ENCODE data around the gene ATR.
"Not testable (repeated sequence)": the region's sequence is repeated elsewhere in the genome, so short reads cannot be mapped to it uniquely, and the experiment has no call there.

The ATR gene

DNA sequence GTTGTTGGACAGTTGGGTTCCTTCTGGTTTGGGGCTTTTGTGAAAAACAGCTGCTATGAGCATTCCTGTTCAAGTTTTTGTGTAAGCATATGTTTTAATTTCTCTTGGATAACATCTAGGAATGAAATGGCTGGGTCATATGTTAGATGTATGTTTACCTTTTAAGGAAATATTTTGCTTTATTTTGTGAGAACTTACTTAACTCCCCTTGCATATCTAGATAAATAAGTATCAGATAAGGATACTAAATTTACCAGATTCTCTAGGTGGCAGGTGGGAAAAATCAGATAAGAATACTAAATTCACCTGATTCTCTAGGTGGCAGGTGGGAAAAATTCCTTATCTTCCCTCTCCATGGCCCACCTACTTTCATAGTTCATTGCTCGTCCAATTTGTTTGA, 16.6 kb upstream of the ATR start:
- no peak for DNase-seq (ENCODE audit: low spot score)

DNA sequence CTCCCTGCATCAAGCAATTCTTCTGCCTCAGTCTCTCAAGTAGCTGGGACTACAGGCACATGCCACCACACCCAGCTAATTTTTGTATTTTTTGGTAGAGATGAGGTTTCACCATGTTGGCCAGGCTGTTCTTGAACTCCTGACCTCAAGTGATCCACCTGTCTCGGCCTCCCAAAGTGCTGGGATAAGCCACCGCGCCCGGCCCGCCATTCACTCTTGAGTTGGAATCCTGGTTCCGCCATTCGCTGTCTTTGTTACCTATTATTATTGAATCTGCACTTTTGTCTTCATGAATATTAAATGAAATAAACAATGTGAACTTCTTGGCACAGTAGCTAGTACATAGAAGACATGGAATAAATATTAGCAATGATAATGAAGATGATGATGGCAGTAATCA, 13.7 kb upstream of the ATR start:
- DNase-seq (ENCODE audit: low spot score), result not testable (repeated sequence)

DNA sequence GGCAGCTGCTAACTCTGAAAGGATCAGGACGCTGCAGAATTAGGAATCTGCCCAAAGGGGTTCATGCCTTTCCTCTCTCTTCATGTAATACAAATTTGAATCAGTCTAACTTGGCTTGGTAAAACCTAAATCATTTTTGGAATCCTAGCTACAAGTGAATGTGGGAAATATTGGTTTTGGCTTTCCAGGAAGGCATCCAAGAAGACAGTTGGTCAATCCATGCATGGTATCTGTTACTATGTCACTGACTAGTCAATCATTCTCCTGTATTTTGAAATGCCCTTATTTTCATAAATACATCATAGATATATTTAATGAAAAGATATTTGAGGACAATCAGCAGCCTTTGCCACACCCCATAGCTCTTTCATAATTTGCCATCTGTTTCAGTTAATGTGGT, 10.2 kb upstream of the ATR start:
- DNase-seq (ENCODE audit: low spot score), result no peak

DNA sequence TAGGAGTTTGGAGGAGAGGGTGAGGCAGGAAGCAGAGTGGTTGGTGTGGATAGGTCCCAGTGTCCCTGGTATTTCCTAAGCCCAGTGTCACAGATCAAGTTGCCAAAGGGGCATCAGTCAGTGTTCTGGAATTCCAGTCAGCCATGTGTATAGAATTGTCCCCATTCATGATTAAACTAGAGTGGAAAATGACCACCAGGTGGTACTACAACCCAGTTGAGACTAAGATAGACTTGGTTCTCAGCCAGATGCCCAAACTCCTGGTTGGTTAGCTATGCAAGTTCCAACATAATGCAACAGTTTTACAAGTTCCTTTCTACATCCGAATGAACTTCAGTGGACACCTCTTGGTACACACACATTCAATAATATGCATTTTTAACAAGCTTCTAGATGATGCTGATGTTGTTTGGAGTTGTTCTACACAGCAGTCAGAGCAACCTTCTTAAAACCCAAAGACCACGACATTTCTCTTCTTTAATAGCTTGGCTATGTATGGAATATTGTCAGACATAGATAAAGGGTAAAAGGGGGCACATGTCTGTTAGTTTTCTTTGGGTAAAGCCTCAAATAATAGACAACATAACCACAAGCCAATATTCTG, 8.4 kb upstream of the ATR start:
- peak; percentile 68 for DNase-seq (ENCODE audit: low spot score)

DNA sequence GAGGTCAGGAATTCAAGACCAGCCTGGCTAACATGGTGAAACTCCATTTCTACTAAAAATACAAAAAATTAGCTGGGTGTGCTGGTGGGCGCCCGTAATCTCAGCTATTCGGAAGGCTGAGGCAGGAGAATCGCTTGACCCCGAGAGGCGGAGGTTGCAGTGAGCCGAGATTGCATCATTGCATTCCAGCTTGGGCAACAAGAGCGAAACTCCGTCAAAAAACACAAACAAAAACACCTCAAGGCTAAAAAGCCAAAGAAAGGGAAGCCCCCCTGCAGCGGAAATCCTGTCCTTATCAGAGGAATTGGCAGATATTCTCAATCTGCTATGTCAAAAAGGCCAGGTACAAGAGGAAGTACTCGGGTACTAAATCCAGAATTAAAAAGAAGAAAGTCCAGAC, 2.5 kb upstream of the ATR start:
- DNase-seq (ENCODE audit: low spot score), result not testable (repeated sequence)

DNA sequence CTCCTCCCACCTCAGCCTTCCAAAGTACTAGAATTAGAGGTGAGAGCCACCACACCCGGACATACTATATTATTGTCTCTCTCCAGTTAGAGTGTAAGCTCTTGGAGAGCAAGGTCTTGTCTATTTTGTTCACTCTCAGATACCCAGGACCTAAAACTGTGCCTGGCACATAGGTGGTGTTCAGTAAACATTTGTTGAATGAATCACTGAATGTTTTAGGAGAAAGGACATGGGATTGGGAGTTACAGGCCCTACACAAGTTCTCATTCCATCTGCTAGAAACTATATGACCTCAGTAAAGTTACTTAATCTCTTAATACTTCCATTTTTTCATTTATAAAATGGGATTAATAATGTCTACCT, 1.5 kb upstream of the ATR start:
- no peak for DNase-seq (ENCODE audit: low spot score)

DNA sequence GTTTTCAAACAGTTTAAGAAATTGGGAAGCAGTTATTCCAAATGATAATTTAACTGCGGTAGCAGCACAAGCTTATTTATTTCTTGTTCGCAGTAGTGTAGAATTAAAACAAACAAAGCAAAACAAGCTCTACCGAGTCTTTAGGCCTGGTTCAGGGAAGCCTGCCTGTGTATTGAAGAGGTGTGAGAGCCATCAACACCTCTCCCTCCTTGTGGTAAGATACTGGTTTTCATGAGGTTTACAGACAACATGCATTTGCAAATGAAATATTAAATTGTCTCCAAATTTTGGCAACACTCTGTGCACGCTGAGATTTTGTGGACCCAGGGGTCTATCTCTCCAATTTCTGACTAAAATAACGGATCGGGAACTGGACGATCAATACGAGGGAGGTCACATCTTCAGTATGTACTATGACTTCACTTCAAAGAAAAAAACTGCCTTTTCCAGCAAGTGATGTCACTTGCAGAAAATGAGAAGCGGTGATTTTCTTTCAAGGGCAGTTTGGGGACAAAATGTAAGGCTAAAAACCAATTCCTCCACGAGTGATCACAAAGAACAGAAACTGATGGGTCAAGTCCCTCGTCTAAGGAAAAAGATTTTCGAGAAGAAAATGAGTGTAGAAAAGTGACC, 721 bp downstream of the ATR start:
- DNase-seq (ENCODE audit: low spot score), result peak; percentile 35

DNA sequence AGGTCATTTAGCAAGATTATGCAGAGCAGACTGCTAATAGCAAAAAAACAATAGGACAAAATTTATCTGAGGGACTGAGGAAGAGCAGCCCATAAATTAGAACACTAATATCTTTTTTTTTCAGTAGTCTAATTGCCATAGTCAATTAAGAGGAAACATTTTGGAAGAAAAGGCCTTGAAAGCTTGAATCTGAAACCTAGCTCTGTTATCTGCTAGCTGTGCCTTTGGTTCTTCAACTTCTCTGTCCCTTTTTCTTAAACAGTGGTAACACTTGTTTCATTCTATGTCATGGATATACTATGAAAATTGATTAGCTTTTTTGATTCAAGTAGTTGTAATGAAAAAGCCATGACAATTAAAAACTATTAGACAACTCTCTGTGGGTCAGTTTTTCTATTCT, 1.7 kb downstream of the ATR start:
- no peak for DNase-seq (ENCODE audit: low spot score)

DNA sequence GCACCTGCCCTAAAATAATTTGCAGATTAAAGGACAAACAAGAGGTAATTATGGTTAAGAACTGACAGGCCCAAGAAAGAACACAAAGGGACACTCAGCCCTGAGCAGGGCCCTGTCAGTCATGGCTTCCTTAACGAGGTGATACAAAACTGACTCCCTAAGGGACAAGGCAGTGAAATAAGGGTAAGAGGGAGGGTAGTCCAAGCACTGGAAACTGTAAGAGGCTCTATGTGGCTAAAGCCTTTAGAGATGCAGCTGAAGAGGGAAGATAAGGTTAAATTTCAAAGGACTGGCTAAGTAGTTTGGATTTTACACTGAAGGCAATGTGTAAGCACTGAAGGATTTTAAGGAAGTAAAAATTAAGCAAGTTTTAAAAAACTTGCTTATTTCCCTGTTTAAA, 3.9 kb downstream of the ATR start:
- DNase-seq (ENCODE audit: low spot score), result no peak

DNA sequence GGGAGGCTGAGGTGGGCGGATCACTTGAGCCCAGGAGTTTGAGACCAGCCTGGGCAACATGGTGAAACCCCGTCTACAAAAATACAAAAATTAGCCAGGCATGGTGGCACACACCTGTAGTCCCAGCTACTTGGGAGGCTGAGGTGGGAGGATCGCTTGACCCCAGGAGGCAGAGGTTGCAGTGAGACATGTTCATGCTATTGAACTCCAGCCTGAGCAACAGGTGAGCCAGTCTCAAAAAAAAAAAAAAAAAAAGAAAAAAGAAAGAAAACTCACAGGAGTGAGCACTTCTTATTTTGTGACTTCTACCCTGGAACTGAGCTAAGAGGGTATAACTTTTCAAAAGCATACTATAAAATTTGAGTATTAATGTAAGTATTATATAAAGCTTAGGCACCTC, 4.3 kb downstream of the ATR start:
- not testable (repeated sequence) for DNase-seq (ENCODE audit: low spot score)

DNA sequence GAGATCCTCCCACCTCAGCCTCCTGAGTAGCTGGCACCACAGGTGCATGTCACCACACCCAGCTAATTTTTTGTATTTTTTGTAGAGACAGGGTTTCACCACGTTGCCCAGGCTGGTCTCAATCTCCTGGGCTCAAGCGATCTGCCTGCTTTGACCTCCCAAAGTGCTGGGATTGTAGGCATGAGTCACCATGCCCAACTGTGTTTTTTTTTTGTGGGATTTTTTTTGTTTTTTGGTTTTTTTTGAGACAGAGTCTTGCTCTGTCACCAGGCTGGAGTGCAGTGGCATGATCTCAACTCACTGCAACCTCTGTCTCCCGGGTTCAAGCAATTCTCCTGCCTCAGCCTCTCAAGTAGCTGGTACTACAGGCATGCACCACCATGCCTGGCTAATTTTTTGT, 9.1 kb downstream of the ATR start:
- not testable (repeated sequence) for DNase-seq (ENCODE audit: low spot score)

DNA sequence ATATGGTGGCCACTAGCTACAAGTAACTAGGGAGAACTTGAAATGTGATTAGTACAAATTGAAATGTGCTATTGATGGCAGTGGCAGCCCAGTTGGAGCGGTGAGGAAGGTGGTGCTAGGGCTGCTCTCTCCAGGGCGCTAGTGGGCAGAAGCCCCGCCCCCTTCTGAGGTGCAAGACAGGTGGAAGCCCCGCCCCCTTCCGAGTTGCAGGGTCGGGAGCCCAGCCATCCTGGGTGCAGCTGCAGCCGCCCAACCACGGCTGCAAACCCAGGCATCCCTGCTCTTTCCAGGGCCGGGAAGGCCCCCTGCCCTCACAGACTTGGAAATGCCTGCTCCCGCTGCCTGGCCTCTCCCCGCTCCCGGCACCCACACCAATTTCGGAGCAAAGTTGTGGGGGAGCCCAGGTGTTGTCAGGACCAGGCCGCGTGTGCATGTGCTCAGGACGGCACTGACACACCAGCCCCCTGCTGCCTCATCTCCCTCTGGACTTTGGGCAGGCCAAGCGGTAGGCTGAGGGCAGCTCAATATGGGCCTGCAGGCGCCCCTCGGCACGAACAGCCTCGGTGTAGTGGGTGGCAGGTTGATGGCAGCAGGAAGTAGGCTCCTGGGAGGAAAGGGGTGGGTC, 10.0 kb downstream of the ATR start:
- no peak for DNase-seq (ENCODE audit: low spot score)

DNA sequence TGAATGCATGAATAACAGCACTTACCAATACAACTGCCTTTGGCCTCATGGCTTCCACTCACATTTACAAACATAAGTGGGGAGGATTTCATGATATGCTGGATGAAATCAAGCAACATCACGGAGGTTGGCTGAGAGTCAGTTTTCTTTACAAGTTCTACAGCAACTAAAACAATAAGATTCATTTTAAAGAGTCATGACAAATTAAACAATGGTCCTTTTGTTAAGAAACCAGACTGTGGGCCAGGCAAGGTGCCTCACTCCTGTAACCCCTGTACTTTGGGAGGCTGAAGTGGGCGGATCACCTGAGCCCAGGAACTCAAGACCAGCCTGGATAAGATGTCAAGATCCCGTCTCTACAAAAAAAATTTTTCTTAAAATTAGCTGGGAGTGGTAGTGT, 12.4 kb downstream of the ATR start:
- no peak for DNase-seq (ENCODE audit: low spot score)

DNA sequence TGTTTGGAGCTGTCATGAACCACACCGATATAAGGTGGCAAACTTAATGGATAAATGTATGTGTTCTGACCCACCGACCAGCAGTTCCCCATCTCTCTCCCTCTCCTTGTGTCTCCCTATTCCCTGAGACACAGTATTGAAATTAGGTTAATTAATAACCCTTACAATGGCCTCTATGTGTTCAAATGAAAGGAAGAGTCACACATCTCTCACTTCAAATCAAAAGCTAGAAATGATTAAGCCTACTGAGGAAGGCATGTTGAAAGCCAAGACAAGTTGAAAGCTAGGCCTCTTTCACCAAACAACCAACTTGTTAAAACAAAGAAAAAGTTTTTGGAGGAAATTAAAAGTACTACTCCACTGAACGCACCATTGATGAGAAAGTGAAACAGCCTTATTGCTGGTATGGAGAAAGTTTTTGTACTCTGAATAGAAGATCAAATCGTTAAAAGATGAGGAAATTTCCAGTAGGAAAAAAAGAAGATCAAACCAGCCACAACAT, 15.0 kb downstream of the ATR start:
- DNase-seq (ENCODE audit: low spot score), result no peak

DNA sequence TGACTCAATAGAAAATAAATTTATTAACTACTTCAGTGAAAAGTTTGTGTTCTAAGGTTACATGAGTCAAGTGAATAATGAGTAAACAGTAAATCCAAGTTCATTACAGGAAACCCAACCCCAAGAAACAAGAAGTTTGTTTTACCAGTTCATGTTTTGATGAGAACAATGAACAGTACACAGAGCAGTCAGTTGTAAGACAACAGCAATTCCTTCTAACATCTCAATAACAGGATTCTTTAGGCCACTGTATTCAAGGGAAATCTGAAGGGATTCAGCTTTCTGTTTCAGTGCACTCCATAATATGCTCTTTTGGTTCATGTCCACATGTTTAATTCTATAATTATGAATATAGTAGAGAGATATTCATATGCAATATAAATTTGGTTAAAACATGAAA, 18.4 kb downstream of the ATR start:
- no peak for DNase-seq (ENCODE audit: low spot score)

DNA sequence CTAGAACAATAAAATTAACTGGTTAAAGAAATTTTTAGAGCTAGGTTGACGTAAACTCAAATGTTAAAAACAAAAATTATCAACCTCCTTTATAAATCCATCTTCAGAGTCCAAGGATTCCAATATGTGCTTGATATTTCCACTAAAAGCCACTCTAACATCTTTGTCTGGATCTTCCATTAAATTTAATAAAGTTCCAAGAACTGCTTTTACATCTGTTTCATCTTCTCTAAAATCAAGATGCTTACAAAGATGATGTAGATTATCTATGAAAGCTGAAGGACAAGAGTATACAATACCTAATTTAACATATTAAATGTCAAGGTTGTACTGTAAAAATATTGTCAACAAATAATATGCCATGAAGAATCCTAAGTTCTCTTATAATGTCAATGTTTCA, 24.8 kb downstream of the ATR start:
- no peak for DNase-seq (ENCODE audit: low spot score)

DNA sequence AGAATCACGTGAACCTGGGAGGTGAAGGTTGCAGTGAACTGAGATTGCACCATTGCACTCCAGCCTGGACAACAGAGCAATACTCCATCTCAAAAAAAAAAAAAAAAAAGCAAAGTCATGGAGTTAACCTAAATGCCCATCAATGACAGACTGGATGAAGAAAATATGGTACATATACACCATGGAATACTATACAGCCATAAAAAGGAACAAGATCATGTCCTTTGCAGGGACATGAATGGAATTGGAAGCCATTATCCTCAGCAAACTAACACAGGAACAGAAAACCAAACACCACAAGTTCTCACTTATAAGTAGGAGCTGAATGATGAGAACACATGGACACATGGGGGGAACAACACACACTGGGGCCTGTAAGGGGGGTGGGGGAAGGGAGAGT, 26.0 kb downstream of the ATR start:
- not testable (repeated sequence) for DNase-seq (ENCODE audit: low spot score)

DNA sequence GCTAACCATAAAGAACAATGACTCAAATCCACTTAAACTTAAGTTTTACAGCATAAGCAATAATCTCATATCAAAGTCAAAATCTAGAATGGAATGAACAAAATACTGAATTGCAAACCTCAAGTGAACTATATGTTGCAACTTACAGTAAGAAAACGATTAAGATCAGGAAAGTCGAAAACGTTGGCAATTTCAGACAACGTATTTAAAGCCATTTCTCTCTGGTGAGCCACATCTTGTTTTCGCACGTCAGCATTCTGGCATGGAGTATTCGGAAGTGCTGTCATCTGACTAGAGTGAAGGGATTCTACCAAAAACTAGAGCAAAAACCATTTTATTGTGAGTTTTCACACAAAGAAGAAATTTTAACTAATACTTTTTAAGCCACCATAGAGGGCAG, 28.5 kb downstream of the ATR start:
- DNase-seq (ENCODE audit: low spot score), result no peak

DNA sequence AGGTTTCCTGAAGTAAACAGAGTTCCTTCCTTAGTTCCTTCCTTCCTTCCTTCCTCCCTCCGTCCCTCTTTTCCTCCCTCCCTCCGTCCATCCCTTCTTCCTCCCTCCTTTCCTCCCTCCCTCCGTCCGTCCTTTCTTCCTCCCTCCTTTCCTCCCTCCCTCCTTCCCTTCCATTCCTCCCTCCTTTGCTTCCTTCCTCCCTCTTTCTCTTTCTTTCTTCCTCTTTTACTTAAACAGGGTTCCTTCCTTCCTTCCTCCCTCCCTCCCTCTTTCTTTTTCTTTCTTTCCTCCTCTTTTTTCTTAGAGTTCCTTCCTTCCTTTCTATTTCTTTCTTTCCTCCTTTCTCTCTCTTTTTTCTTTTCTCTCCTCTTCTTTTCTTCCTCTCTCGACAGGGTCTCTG, 35.2 kb downstream of the ATR start:
- no peak for DNase-seq (ENCODE audit: low spot score)

DNA sequence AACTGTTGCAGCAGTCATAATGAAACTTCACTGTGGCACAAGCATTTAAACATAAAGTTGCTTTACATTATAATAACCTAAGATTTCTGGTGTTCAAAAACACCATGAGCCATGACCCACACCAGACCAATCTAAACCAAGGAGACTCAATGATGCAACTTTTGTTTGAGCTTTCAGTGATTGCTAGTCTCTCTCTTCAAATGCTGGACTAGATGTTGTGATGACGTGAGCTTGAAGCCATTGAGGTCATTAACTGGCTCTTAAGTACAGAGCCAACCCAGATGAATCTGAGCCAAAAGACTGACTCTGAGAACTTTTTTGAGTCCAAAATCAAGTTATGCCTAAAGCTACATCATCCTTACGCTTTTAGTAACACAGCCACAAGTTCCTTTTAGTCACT, 36.5 kb downstream of the ATR start:
- DNase-seq (ENCODE audit: low spot score), result no peak

DNA sequence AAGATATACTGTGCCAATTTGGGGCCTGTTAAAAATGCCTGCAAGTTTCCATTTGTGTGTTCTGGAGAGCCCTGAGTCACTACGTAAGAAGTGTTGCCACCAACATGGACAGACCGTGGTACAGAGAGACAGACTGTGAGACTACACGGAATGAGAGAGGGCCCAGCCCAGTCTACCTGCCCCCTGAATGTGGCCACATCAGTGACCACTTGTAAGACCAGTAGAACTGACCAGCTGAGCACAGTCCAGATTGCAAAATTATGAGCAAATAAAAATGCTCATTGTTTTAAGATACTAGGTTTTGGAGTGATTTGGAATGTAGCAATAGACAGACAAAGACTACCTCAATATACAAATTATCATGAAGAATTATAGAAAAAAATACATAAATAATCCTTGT, 42.0 kb downstream of the ATR start:
- DNase-seq (ENCODE audit: low spot score), result no peak

DNA sequence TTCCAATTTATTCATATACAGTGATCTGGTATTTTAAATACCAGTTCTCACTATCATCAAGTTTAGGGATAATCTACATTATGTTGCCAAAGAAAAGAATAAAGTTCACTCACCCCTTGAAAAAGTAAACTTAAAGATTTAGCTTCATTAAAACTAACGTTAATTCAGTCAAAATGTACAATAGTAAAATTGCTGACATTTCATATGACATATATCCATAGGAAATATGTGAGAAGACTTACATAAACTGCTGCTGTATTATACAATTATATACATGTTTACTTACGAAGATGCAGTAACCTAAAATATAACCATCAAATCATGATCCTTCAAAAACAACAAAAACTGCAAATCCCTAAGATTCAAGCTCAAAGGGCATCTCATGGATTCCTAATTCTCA, 44.0 kb downstream of the ATR start:
- DNase-seq (ENCODE audit: low spot score), result no peak

DNA sequence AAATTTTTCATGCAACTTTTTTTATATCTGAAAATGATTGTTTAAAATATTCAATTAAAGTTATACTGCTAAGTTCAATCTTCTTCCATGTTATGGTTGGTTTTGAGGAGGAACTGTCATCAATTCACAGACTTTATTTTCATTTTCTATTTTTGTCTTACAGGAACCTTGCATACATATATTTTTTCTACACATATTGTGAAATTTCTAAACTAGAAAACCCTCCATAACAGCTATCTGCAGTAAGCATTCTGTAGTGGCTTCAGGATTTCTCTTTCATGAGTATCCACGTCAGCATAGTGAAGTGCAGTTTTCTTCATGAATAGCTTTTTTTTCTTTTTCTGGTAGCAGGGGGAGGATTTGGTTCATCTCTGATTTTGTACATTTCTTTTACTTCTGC, 48.2 kb downstream of the ATR start:
- no peak for DNase-seq (ENCODE audit: low spot score)
